Fibroblast of lung (primary cell): ENCODE results near the gene GNAZ.

Source experiments
- EZH2 ChIP-seq: IDR thresholded peaks from 2 replicates; pipeline ENCODE4 v1.5.1; 2012; ENCODE audit warnings: low read length, control low read depth, mild to moderate bottlenecking; ENCODE audit errors: missing control alignments
- TF ChIP-seq, protein P1 (sequence below), 2 donors: IDR thresholded peaks in 1 of 2; conservative IDR thresholded peaks in 1 of 2; 1 replicate in 1 of 2; 2 replicates in 1 of 2; pipeline ENCODE4 v1.5.1; 2011 to 2012; ENCODE audit warnings: low read length in 2 of 2, control low read depth in 1 of 2, inconsistent platforms in 1 of 2, low read depth in 1 of 2, mild to moderate bottlenecking in 1 of 2

DNA sequence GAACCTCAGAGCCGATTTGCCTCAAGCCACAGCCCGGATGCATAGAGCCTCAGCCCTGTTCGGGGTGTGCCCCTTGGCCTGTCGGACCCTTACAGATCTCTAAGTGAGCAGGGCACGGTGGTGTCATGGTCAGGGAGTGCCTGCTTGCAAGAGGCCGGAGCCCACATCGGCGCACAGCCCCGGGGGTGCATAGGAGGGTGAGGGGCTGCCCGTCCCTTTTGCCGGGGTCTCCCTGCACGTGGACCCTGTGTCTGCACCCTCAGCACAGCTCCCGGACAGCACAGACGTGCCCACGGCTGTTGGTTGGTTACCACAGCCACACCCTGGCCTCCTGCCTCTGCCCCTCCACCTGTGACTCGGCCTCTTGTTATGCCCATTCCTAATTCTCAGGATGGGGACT is 81.5 kb downstream of the GNAZ start:
- TF ChIP-seq, protein P1, sequence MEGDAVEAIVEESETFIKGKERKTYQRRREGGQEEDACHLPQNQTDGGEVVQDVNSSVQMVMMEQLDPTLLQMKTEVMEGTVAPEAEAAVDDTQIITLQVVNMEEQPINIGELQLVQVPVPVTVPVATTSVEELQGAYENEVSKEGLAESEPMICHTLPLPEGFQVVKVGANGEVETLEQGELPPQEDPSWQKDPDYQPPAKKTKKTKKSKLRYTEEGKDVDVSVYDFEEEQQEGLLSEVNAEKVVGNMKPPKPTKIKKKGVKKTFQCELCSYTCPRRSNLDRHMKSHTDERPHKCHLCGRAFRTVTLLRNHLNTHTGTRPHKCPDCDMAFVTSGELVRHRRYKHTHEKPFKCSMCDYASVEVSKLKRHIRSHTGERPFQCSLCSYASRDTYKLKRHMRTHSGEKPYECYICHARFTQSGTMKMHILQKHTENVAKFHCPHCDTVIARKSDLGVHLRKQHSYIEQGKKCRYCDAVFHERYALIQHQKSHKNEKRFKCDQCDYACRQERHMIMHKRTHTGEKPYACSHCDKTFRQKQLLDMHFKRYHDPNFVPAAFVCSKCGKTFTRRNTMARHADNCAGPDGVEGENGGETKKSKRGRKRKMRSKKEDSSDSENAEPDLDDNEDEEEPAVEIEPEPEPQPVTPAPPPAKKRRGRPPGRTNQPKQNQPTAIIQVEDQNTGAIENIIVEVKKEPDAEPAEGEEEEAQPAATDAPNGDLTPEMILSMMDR (conservative IDR thresholded peaks at IDR 0.05 in 1 of 2, IDR thresholded peaks at IDR 0.05 in 1 of 2; ENCODE audit: low read depth in 1 of 2, low read length in 2 of 2) = no peak
- TF ChIP-seq EZH2 = no peak
